ENCODE results near the gene SORBS2.
"Not testable (repeated sequence)": the region's sequence is repeated elsewhere in the genome, so short reads cannot be mapped to it uniquely, and the experiment has no call there.

The SORBS2 gene

DNA sequence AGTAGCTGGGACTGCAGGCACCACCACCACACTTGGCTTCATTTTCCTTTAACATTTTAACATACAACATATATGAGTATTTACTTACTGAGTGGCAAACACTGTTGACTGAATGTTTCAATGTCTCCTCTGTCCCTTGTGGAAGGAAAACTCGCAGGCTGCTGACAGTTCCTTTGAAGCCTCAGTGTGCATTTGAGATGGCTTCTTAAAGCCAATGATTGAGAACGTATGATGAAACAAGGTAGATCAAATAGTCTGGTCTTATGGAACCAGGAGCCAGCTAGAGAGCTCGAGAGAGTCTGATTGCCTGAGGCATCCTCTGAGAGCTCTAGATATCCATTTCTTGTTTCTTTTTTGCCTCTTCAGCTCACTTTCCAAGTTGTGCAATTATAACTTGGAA is 233.7 kb downstream of the SORBS2 start:
- DNase-seq: no peak

DNA sequence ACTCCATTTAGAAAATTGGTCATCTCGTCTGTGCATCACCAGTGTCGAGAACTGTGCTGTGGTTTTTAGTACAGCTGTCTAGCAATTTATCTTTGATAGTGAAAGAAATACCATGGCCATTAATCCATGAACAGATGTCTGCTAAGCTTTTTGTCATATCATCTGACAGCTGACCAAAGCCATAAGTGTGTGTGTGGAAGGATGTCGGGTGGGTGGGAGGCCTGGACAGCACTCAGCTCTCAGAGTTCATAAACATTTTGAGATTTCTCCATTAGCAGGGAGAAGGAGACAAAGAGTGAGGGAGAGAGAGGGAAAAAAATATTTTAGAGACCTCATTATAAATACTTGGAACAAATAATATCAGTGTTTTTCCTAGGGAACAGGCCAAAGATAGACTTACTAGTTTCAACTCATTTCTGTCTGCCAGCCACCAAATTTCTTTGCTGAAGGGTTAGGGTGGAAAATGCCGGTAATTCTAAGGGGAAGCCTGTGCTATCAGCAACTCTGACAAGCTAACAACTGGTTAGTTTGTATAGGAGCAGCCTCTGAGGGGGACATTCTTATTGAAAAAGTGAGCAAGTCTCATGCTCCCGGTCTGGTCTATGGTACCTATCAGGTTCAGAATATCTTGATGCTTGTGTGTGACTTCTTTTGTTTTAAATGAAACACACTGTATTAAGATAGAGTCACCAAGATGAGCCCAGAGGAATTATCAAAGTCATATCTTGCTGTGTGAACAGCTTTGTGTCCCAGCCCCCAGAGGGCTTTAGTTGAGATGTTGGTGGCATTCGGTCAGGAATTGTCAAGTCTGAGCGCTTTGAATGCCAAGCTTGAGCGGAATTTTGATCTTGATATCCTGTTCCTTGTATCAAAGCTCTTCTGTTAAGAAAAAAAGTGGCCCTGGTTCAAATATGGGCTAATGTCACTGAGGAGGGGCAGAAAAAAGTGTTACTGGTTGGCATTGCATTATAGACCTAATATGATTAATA is 234.7 kb downstream of the SORBS2 start:
- DNase-seq: no peak

DNA sequence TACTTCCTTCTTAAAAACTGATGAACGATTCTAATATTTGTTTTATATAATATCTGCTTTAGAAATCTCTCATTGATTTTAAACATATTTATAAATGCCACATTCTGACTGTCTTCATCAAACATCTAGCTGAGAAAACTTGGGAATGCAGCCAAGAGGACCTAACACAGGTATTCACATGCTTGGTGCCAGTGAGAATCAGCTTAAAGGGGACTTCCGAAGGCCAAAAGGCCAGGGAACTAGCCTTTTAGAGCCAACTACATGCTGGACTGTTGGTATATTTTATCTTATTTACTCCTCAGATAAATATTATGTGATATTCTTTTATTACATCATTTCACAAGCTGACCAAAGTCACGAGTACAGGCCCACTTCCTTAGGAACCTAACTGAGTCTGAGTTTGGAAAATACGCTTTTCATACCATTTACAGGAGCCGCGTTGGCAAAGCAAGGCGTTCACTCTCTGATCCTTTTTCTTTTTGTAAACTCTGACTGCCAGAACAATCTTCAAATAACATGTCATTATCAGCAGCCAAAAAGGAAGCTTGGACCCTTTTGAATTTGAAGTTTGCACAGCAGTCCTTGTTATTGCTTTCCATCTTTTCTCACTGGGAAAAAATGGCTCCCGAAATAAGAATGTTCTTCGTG is 235.6 kb downstream of the SORBS2 start:
- DNase-seq: no peak

DNA sequence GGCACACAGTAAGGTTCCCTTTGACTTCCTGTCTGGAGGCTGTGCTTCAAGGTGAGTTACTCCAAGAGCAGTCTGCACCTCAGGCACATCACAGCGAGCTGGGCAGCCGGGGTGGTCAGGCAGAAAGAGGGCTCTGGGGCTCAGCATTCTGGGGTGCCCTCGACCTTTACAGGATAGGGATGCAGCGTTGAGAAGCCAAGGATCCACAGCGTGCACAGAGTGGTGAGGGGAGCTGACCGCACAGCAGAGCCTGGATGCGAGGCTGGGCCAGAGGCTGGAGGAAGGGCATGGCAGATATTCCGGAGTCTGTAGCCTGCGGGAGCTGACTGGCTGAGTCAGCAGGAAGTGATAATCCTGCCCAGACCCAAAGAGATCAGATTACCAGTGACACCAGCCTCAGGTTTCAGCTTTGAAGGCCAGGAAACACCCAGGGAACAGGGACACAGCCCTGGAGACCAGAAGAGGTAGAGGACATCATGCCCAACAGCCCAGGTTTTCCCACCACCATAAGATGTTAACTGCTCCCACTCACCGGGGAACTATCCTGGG is 238.3 kb downstream of the SORBS2 start:
- no peak for DNase-seq

DNA sequence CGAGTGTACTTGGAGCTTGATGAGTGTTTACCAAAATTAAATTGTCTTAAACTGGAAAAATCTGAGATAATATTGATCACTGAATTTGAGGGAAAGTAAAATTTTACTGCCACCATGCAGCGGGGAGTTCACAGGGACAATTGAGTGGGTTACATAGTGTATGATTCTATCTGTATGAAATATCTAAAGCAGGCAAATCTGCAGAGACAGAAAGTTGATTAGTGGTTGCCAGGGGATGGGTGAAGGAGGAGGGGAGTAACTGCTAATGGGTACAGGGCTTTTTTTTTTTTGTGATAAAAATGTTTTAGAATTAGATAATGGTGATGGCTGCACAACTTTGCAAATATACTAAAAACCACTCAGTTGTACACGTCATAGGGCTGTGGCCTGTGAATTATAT is 241.3 kb downstream of the SORBS2 start:
- no peak for DNase-seq

DNA sequence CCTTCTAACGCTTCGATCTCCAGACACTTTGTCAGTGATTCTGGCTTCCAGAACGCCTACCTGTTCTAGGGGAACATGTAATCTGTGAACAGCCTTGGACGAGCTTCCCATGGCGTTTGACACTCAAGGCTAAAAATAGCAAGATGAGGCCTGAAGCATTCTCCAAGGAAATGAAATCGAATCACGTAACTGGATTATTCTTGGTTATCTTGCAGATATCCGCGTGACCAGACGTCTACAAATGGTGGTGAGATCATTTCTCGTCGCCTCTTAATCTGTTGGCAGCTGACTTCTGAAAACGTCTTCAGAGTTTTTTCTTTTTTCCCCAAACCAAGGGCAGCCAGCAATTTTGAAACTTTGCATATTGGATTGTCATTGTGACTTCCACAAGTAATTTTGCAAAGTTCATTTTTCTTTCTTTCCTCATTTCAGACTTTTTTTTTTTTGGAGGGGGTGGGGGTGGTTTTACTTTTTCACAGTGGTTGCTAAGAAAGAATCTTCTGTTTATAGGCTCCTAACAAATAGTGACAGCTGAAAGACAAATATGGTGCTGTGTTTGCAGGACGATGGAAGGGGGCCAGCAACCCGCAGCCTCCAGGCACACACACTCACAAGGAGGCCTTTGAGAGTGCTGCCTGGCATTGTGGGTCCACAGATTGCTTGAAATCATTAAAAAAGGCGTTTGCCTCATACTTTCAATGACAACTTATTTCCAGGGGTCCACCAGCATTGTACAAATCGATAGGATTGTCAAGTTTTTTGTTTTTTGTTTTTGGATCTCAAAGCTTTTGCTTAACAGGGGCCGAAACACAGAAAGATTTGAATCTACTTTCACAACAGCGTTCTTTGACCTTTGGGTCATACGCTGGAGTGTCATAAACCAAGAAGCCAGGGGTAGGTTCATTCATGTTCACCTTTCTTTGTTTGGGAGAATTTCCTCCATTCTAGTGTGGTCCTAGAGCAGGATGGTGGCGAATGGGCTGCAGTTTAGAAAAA is 244.3 kb downstream of the SORBS2 start:
- no peak for DNase-seq

DNA sequence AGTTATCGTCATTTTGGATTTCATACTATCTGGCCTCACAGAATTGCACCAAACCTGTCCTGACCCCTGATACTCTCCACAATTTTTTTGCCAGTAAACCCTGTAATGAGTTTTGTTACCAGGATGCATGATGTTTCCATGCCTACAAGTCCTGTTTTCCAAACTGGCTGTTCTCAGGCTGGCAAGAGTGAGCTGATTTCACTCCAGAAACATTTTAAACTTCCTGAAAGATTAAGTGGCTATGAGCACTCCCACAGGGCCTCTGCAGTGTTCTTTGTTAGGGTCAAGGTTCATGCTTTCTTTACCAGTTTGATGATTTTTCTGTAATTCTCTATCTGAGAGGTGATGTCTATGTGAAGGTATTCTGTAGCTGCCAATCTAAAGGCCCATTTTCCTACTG is 245.0 kb downstream of the SORBS2 start:
- DNase-seq: no peak

DNA sequence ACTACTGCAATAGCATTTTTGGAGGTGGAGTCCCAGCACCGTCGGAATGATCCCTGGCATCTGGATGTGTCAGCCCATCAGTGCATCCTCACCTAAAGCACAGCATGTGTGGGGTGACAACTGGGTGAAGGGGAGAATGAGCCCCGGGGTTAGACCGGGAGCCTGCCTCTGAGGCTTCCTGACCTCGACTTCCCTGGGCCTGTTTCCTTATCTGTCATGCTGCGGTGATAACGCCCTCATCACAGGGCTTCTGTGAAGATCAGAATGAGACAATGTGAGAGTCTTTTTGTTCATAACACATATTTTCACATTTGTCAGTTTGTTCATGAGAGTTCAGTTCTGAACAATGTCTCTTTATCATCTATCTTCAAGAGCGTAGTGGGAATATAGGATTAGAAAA is 245.6 kb downstream of the SORBS2 start:
- DNase-seq: no peak

DNA sequence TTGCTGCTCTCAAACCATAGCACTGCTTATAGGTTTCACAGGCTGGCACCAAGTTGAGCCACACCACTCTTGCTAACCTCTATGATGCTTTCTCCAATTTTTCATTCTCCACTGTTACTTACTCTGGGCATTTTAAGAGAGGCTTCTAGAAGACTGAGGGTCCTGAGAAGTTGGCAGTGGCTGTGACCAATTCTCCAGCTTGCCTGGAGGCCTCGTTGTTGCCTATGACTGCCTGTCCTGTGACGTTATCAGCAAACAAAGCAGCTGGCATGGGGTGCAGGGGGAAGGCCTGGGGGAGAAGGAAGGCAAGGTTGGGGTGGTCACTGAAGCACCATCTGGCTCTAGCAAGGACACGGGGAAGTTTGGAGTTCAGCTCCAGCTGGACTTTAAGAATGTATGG is 246.3 kb downstream of the SORBS2 start:
- DNase-seq: no peak

DNA sequence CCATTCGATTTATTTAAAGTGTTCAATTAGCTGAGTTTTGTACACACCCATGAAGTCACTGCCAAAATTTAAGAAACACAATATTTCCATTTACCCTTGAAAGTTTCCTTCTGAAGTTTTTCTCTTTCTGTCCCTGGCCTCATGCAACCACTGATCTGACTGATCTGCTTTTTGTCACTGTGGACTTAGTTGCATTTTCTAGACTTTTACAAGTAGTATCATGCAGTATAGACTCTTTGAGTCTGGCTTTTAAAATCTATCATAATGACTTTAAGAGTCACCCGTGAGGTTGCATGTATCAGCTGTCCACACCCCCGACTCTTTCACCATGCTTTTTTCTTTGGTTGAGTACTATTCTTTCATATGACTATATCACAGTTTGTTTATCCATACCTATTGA is 247.6 kb downstream of the SORBS2 start:
- DNase-seq: no peak

DNA sequence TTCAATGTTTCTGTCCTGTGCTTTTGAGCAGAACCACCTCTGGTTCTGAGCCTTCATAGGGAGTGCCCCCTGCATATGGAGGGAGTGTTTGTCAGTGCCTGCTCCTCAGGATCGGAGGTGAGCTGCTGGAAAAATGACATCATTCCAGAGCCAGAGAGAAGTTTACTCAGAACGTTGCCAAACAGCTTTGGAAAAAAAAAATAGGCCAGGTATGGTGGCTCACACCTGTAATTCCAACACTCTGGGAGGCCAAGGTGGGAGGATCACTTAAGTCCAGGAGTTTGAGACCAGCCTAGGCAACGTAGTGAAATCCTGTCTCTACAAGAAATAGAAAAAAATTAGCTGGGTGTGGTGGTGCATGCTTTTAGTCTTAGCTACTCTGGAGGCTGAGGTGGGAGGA is 249.5 kb downstream of the SORBS2 start:
- no peak for DNase-seq

DNA sequence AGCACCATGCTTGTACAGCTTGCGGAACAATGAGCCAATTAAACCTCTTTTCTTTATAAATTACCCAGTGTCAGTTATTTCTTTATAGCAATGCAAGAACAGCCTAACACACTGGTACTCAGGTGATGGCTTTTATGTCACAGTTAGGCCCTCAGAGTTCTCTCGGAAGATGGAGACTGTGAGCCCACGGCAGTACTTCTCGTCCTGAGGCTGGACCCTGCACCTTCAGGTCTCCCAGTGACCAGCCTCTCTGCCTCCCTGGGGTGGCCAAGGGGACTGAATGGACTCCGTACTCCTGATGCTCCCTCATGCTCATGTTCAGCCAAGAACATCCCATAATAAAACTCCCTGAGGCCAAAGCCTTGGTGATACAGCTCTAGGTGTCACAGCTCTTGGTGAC is 251.7 kb downstream of the SORBS2 start:
- DNase-seq: no peak

DNA sequence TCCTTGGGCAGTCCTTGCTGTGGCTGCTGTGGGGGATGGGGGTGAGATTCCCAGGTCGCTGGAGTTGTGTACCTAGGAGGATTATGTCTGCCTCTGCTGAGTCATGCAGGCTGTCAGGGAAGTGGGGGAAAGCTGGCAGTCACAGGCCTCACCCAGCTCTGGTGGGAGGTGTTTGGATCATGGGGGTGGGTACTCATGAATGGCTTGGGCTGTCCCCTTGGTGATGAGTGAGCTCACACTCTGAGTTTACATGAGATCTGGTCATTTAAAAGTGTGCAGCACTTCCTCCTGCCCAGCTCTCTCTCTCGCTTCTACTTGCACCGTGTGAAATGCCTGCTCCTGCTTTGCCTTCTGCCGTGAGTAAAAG is 252.1 kb downstream of the SORBS2 start:
- DNase-seq: no peak

DNA sequence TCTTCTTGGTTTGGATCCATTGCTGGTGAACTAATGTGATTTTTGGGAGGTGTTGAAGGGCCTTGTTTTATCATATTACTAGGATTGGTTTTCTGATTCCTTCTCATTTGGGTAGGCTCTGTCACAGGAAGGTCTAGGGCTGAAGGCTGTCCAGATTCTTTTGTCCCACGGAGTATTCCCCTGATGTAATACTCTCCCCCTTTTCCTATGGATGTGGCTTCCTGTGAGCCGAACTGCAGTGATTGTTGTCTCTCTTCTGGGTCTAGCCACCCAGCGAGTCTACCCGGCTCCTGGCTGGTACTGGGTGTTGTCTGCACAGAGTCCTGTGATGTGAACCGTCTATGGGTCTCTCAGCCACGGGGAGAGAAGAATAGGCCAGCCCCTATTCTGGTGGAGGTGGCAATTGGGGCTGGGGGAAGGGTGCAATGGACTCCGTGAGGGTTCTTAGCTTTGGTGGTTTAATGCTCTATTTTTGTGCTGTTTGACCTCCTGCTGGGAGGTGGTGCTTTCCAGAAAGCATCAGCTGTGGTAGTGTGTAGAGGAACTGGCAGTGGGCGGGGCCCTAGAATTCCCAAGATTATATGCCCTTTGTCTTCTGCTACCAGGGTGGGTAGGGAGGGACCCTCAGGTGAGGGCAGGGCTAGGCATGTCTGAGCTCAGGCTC is 252.6 kb downstream of the SORBS2 start:
- not testable (repeated sequence) for DNase-seq

DNA sequence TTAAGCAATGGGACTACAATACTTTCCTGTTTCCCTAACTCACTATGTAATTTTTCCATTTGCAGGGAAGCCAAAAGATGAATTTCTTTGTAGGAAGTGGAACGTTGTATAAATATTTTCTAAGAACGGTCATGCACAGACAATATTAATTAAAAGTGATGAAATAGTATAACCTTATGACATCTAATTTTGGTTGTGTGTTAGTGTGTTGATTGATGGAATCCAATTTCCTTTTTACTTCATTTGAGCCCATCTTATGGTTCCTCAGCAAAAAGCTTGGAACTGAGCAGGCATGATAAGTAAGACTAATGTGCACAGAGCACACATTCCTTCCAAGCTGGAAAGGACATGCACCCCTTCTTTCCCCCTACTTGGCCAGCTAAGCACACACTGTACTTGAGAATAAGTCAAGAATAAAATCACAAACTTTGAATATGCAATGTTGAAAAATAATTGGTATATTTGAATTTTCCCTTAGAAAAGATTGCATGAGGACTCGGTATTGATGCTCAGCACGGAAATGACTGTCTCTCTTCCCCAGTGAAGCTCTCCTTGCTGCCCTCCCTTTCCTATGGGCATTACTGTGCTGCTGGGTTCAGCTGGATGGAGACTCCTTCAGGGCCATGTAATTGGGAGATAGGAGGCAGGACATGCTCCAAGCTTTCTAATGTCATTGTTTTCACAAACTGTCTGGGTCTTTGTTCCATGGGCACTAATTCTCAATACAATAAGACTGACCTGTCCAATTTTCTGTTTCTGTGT is 257.4 kb downstream of the SORBS2 start:
- no peak for DNase-seq

DNA sequence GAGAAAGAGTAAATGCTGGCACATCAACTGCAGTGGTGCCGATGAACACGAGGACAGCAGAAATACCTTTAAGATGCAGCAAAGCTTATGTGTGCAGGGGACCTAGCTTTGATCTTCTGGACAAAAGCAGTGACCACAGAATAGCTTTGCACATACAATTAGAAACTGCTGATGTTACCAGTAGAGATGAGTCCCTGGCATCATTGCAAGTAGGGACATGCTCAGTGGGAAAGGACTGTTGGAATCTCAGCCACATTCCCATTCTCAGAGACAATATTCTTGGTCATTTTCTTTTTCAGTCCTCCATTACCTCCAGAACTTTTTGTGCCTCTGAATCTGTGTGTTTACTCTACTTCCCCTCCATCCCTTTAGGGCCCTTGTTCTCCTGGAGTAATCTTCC is 259.7 kb downstream of the SORBS2 start:
- no peak for DNase-seq

DNA sequence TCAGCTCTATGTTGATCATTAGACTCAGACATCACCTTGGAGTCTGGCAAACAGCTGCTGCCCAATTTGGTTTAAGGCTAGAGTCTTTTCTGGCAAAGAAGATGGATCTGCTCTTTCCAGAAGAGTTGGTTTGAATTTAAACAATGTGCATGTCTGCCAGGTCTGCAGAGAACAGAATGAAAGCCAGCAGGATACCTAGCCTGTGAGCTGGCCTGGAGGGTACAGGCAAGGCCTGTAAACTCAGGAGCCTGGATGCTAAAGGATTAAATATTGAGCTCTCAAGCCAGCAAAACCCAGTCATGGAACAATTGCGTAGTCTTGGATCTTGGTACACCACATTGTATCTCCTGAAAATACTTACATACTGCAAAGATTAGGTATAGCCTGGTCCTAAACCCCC is 261.1 kb downstream of the SORBS2 start:
- no peak for DNase-seq

DNA sequence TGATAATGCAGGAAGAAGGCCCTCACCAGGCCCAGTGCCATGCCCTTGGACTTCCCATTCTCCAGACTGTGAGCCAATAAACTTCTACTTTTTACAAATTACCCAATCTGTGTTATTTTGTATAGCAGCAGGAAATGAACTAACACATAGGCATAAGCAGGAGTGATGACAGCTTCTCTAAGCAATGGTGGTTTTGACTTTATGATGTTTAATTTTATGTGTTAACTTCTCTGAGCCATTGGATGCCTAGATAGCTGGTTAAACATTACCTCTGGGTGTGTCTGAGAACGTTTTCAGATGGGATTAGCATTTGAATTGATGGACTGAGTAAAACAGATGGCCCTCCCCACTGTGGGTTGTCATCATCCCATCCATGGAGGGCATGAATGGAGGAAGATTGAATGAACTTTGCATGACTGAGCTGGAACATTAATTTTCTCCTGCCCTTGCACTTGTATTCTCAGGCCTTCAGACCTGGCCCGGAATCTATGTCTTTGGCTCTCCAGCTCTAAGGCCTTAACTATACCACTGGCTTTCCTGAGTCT is 262.8 kb downstream of the SORBS2 start:
- no peak for DNase-seq

DNA sequence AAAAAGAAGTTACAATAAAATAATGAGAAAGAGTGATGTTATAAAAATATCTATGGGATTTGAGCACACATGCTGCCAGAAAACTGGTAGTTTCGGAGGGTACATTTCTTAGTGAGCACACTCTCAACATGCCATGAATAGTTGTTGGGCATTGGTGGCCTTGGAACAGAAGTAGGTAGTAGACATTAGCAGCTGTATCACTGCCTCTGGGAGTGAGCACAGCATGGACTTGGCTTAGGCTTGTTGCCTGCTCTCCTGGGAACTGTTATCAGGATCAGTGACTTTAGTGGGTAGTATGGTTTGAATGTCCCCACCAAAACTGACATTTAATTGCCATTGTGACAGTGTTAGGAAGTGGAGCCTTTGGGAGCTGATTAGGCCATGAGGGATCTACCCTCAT is 263.4 kb downstream of the SORBS2 start:
- no peak for DNase-seq

DNA sequence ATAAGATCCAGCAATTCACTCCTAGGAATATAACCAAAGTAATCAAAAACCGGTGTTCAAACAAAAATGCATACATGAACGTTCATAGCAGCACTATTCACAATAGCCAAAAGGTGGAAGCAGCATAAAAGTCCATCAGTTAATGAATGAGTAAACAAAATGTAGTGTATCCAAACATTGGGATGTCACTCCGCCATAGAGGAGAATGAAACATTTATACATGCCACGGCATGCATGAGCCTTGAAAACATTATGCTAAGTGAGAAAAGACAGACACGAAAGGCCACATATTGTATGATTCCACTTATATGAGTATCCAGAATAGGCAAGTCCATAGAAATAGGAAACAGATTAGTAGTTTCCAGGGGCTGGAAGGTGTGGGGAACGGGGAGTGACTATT is 265.7 kb downstream of the SORBS2 start:
- DNase-seq: no peak

DNA sequence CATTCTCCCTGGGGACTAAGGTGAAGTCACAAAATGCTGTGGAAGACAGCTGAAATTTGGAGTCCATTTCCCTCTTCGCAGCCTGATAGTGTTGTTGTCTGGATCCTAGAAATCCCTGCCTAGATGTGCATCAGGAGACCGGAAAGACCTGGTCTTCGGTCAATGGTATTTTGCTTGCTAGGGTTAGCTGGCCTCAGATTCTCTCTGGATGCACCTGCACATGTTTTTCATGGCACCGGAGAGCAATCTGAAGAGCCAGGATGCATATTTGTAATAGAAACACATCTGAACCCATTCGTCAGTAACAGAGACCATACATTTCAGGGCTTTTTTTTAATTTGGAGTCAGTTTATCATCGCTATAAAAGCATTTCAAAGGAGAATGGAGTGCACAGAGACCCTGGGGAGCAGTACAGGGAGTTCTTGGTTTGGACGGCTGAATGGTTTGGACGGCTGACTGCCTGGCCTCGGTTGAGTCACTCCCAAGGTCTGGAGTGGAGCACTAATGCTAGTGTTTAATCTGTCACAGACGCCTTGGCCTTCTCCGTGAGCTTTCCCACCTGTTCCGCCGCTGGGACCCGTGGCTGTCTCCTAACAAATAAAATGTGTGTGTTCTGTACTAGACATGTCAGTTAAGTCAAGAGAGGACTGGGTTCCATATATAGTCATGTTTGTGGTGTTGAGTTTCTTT is 269.2 kb downstream of the SORBS2 start:
- no peak for DNase-seq

All from SIG-M5 (cell line).